Activated CD8-positive, alpha-beta memory T cell treated with anti-CD3 and anti-CD28 coated beads, Interleukin-2, amount 50 U/mL, for 4 hours (primary cell): ENCODE data around the gene KCNK2.

Experiments
- DNase-seq: peaks from one replicate; pipeline ENCODE4 v3.0.0-alpha.2; 2020

KCNK2 gene

GRCh38 chr1:215095524-215095923, 13.0 kb downstream of the KCNK2 start:
- DNase-seq = no peak

DNA sequence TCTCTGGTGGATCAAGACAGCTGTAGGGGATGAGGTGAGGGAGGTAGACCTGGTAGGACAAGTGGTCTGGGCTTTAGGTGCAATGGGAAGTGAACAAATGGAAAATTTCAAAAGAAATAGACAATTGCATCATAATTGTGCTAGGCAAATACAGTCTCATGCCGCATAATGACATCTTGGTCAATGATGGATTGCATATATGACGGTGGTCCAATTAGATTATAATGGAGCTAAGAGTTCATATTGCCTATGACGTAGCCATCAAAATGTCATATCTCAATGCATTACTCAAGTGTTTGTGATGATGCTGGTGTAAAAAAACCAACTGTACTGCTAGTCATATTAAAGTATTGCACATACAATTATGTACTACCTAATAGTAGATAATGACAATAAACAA, 19.0 kb downstream of the KCNK2 start:
- DNase-seq = no peak

- DNase-seq = no peak
Observed at GRCh38 chr1:215104283-215104682, 21.7 kb downstream of the KCNK2 start.

GRCh38 chr1:215106067-215106466, 23.5 kb downstream of the KCNK2 start:
- DNase-seq = no peak

DNA sequence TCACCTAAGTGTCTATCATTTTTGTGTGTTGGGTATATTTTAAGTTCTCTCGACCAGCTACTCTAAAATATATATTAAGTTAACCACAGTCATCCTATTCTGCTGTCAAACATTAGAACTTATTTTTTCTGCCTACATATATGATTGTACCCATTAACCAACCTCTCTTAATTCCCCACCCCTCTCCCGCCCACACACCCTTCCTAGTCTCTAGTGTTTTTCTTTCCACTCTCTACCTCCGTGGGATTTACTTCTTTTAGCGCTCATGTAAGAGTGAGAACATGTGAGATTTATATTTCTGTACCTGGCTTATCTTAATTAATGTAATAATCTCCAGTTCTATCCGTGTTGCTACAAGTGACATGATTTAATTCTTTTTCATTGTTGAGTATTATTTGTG, 26.6 kb downstream of the KCNK2 start:
- DNase-seq = no peak

- DNase-seq = no peak
Observed at GRCh38 chr1:215111916-215112315, 29.4 kb downstream of the KCNK2 start.

DNA sequence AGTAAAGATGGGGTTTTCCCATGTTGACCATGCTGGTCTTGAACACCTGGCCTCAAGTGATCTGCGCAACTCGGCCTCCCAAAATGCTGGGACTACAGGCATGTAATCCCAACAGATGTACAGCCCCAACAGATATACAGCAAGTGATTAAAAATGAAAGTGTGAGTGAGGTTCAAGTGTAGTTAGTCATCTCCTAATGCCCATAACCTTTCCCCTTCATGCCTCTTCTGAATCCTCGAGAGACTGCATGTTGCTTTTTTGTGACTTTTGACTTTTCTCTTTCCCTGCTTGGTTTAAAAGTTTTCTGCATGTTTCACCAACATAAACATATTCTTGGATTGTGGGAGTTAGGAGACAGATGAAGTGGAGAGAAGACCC, 31.2 kb downstream of the KCNK2 start:
- no peak for DNase-seq

GRCh38 chr1:215114154-215114933, 31.8 kb downstream of the KCNK2 start:
- no peak for DNase-seq

- DNase-seq = no peak
Observed at GRCh38 chr1:215115760-215116159, 33.2 kb downstream of the KCNK2 start.

DNA sequence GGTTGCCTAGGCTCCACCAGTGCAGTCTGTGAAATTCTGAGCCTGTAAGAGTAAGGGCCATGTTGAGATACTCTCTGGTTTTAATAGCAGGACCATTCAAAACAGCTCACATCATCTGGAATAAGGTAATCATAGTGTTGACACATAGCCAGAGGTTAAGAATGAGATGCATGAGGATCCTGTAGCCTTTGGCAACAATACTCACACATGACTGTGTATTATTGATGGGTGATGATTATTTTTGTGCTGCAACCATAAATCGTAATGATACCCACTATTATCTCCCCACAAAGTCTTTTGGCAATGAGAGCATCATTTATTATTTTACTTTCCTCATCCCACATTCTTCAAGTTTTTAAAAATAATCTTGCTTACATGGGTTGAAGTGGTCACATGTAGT, 35.5 kb downstream of the KCNK2 start:
- DNase-seq = no peak

DNA sequence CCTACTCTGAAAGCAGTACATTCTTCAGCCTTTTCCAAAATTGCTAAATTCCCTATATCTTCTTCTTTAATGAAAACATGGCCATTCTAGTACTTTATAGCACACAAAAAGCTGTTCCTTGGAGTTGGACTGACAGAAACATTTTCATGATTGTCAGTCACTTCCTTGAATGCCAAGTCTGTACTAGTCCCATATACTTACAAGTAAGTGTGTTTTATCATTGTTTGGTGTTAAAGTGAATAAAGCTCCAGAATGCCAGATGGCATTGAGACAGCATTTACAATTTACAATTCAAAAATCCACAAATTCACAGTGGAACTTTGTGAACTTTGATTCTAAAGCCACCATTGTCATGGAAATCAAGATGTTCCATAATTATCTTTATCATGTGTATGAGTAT, 36.5 kb downstream of the KCNK2 start:
- no peak for DNase-seq

GRCh38 chr1:215119719-215120365, 37.3 kb downstream of the KCNK2 start:
- DNase-seq = no peak

DNA sequence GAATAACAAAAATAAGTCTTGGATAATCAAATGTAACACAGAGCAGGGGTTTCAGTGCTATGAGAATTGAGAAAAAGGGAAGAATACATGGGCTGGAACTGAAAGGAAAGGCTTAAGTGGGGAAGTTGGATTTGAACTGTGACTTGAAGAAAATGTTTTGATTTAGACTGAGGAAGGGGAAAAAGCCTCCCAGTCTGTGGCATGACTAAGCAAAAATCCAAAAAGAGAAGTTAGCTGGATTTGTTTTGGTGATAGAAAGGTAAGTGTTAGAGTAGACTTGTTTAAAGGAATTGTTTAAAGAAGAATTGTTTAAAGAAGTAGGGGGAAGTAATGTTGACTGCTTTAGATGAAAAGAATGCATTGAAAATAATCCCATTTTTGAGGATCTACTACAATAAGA, 46.0 kb downstream of the KCNK2 start:
- no peak for DNase-seq

DNA sequence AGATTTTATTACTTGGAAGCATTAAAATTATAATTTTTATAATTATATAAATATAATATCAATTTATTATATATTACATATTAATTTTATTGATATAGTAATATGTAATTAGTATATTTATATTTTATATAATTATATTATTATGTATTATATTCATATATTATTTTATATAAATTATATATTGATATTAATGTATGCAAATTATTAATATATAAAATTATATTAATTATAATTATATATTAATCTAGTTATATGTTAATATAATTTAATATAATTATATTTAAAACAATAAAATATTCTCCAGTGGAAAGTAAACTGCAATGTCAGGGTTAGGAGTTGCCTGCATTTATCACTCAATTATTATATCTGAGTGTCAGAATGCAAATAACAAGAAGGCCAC, 48.8 kb downstream of the KCNK2 start:
- no peak for DNase-seq

DNA sequence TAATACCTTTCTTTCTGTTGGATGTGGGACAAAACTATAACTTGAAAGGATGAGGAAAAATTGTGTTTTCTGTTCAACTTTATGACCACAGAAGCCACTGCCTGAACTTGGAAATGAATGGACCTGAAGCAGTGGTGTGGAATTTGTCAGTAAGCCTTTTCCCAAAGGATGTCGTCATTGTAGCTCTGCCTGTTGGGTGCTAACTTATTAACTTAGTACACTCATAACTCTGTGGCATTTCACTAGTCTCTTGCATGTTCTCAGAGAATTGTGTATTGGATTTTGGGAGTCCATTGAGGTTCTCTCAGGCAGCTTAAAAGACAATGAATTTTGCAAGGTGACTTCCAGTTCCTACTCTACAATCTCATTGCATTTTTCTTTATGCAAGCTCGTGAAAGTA, 49.6 kb downstream of the KCNK2 start:
- no peak for DNase-seq

DNA sequence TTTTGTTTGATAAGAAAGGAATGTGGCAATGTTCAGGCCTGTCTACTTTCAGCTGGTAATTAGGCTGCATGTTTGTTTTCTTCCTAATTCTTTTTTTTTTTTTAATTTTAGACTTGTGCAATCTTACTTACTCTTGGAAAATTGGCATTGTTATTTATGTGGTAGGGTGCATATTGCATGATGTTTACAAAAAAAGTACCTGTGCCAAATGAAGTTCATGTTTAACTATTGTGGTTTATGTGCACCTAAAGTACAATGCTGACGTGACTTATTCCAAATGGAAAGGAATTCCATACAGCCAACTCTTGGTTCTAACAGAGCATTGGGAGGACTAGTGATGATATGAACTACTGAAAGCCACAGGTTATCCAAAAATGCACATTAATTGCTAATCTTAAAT, 51.0 kb downstream of the KCNK2 start:
- DNase-seq = no peak

- no peak for DNase-seq
Observed at GRCh38 chr1:215137985-215138384, 55.4 kb downstream of the KCNK2 start.

GRCh38 chr1:215140135-215140534, 57.6 kb downstream of the KCNK2 start:
- no peak for DNase-seq

DNA sequence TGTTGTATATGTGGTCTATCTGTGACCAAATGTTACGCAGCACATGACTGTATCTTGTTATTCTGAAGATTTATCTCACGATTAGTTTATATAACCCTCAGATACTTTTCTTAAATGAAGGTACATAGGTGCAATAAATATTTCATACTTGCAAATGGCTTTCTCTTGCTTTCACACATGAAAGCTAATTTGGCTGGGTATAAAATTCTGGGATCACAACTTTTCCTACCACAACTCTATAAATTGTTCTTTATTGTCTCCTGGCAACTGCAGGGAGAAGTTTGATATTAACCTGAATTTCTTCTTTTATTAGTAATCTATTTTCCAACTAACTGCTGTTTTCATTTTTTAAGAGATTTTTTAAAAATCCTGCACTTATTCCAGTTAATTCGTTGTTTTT, 58.9 kb downstream of the KCNK2 start:
- DNase-seq = no peak

- no peak for DNase-seq
Observed at GRCh38 chr1:215143497-215143896, 61.0 kb downstream of the KCNK2 start.

GRCh38 chr1:215146240-215146975, 63.9 kb downstream of the KCNK2 start:
- no peak for DNase-seq

- no peak for DNase-seq
Observed at GRCh38 chr1:215147024-215147423, 64.5 kb downstream of the KCNK2 start.

DNA sequence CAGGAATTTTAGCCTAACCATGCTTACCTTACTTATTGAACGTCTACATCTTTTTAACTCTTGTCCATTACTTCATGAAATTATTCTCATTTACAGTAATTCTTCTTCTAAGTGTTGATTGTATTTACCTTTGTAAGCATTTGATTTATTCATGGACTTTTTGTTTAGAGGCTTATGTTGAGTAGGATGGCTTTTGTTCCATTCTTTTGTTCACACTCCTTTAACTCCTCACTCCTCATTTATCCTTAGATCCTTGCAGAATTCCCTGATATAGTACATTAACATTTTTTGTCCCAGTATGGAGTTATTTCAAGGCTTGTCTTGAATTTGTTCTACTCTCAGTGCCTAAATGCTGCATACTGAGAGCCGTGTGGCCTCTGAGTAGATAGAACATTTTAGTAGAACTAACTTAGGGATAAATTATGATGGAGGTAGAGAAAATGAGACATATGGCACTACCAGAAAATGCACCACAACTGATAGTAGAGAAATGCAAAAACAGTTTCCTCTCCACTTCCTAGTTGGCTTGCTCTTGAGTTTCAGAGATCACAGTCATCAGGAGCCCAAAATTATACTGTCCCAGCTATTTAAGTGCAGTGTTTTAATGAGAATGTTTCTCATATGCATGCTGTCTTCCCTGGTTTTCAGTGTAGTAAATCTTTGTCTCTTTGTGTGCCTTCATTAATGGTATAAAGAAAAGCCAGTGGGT, 69.5 kb downstream of the KCNK2 start:
- DNase-seq = no peak

DNA sequence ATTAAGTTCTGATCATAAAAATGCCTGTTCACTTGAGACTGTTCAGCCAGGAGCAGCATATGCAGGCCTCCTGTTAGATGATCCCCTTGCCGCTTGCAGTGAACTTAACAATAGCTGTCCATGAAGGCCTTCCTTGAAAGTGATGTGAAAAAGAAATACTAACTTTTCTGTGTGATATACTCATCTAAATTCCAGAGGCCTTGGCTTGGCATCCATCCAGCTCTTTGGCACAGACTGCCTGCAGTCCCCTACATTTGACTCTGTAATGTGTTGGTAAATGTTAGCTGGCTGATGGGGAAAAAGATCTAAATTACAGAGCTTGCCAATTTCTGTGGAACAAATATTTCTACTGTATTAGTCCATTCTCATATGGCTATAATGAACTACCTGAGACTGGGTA, 73.7 kb downstream of the KCNK2 start:
- no peak for DNase-seq
